Forelimb muscle (tissue), 1 donor: ENCODE measurements around the gene HIVEP3. TPM values are rescaled to one million over a fixed set of nuclear protein-coding genes. Genes with fewer than 3 reads are reported as not detected.

Experiments
- DNase-seq: peaks from one replicate; pipeline ENCODE4 v3.0.0-alpha.2; 2013; ENCODE audit warnings: low read depth
- polyA plus RNA-seq: library from polyadenylated mRNA; unstranded; fragments of 120-200 nt; gene quantifications from one replicate; pipeline ENCODE4 v1.2.1, GENCODE V29; 2013; ENCODE audit not compliant: insufficient read length

HIVEP3 gene
- polyA plus RNA-seq, 1 donor: 2.1 TPM

DNA sequence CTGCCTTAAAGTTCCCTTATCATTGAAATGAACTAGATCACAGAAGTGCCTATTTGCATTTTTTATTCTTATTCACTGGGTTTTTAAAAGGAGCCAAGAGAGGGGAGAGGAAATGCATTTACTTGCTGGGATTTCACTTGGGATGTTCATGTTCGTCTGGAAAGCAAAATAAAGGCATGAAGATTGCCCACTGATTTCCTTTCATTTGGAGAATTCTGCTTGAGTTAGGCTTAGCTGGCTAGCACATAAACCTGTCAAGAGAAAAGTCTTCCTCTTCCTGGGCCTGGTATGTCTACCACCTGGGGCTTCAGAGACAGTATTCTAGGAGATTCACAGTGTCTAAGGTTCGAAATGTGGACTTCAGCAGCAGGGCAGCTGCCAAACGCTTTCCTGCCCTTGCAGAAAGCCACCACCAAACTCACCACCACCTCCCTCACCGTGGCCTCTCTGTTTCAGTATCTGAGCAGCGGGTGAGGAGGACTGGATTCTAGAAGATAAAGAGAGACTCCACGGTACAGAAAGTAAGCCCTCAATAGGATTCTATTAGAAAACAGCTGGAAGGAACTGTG, 44.5 kb downstream of the HIVEP3 start:
- no peak for DNase-seq

DNA sequence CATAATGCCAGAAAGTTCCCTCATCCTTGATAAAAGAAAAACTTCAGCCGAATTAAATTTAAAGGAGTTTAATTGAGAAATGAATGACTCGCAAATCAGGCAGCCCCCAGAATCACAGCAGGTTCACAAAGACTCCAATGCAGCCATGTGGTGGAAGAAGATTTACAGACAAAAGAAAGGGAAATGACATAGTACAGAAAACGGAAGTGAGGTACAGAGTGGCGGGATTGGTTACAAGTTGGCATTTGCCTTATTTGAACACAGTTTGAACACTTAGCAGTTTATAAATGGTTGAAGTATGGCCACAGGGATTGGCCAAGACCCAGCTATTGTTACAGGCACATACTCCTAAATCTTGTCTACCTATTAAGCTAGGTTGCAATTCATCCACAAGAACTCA, 46.6 kb downstream of the HIVEP3 start:
- DNase-seq: no peak

- no peak for DNase-seq
Observed at GRCh38 chr1:41870076-41870562, 48.6 kb downstream of the HIVEP3 start.

GRCh38 chr1:41868241-41868998, 50.3 kb downstream of the HIVEP3 start:
- no peak for DNase-seq

GRCh38 chr1:41866285-41866684, 52.4 kb downstream of the HIVEP3 start:
- DNase-seq: no peak

GRCh38 chr1:41864471-41865040, 54.2 kb downstream of the HIVEP3 start:
- DNase-seq: no peak

DNA sequence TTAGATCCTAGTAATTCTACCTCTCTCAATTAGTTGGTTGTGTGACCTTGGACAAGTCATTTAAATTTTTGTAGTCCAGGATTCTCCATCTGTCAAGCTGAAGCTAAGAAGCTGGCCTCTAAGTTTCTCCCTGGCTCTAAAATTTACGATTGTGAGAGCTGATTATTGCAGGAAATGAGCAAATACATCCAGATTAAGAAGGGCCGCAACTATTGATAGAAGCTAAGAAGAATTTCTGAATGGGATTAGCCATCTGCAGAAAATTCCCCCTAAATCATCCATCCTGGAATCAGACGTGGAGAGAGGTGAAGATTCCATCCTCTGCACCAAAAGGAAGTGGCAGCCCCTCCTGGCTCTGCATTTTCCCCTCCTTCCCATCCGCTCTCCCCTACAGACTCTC, 55.0 kb downstream of the HIVEP3 start:
- no peak for DNase-seq

DNA sequence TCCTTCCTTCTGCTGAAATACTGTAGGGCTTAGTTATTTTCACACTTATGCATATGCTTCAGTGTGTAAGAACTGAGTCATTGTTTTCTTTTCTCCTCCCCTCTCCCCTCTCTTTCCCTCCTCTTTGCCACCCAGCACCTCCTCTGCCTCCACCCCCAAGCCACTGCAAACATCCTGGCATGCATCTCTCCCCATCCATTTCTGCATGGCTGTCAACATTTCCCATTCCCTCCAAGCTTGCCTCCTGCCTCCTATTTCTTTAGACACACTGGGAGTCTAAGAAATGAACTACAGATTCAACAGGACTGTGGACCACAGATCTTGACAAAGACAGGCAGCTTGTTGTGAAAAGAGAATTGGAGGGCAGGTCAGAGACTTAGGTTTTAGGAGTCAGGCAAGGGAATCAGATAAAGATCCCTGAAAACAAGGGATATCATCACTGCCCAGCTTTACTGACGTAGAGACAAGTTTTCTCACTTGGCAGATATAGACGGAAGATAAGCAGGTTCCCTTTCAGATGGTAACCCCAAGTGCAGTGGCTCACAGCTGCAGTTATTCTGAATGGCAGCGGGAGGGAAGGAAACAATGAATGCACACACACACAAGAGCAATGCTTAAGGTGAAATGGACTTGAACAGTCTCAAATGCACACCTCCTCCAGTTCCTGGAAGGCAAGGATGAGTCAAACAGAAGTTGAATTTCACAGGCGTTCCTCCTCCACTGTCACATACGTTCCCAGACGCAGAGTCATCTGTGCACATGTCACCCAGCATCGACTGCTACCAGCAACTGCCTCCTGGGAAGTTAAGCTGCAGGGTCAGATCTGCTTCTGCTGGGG, 56.1 kb downstream of the HIVEP3 start:
- DNase-seq: no peak

DNA sequence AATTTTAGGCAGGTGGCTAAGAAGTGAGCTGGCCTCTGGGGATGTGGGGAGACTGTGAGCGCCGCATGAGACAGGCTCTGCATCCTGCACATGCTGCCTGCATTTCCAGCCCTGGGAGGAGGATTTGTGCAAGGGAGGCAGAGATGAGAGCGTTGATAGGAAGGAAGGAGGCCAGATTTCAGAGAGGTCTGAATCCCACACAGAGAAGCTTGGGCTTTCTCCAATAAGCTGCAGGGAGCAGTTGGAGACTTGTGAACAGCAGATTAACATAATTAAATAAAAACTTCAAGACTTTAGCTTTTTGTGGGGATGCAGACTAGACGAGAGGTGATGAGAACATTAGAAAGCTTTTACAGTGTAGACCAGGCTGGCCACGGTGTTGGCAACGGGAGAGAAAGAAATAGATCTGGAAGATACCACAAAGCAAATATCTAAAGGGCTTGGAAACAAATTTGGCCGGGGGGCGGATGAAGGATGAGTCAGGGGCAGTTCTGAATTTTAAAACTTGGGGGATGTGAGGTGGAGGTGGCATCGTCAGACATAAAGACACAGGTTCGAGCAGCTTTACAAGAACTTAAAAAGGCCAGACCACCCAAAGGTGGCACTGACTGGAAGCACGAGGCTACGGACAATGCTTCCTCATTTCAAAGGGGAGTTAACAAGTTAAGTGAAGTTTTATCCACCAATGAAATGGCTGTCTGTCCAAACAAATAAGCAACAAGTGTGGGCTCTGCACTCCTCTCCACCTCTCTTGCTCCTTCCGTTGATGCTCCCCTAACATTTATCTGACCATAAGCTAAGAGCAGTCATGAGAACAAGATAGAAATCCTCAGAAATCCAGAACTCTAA, 57.0 kb downstream of the HIVEP3 start:
- DNase-seq: no peak

- no peak for DNase-seq
Observed at GRCh38 chr1:41860771-41861170, 58.0 kb downstream of the HIVEP3 start.

GRCh38 chr1:41860214-41860613, 58.5 kb downstream of the HIVEP3 start:
- DNase-seq: no peak

GRCh38 chr1:41859686-41860085, 59.0 kb downstream of the HIVEP3 start:
- no peak for DNase-seq

DNA sequence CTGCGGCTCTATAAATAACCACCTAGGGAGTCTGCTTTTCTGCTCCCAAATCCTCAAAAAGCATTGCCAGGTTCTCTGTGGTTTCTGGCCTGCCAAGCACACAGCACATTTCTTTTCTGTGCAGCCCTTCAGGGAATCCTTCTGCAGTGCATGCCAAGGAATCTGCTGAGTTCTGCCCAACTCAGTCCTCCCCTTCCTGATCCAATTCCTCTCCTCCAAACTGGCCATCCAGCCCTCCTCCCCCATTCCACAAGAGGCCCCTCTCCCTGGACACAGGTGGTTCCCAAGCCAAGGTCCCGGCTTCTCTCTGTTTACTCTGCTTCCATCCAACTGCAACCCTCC, 61.8 kb downstream of the HIVEP3 start:
- DNase-seq: no peak

- no peak for DNase-seq
Observed at GRCh38 chr1:41856151-41856943, 62.4 kb downstream of the HIVEP3 start.

DNA sequence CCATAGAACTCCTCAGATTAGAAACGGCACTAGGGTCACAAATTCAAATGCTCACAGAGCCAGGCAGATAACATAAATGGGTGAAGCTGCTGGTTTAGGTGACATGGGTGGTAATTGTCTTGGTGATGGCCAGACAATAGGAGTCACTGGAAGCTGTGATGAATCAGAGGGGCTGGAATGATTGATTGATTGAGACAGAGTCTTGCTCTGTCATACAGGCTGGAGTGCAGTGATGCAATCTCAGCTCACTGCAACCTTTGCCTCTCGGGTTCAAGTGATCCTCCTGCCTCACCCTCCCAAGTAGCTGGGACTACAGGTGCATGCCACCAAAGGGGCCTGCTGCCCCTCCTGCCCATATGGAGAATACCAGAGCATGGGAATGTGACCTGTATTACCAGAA, 63.0 kb downstream of the HIVEP3 start:
- no peak for DNase-seq

GRCh38 chr1:41853907-41854306, 64.8 kb downstream of the HIVEP3 start:
- DNase-seq: no peak

- DNase-seq: no peak
Observed at GRCh38 chr1:41852091-41852490, 66.6 kb downstream of the HIVEP3 start.

GRCh38 chr1:41851589-41851988, 67.1 kb downstream of the HIVEP3 start:
- DNase-seq: no peak

- no peak for DNase-seq
Observed at GRCh38 chr1:41850029-41850428, 68.7 kb downstream of the HIVEP3 start.

GRCh38 chr1:41849211-41849759, 69.4 kb downstream of the HIVEP3 start:
- no peak for DNase-seq
